UCSD-AML1 (cell line): ENCODE results near the gene ATRIP.

Experiments
- DNase-seq: peaks from one replicate; lab custom pipeline; 2025; ENCODE audit not compliant: unreplicated experiment; lab: John Stamatoyannopoulos, UW

The ATRIP gene

DNA sequence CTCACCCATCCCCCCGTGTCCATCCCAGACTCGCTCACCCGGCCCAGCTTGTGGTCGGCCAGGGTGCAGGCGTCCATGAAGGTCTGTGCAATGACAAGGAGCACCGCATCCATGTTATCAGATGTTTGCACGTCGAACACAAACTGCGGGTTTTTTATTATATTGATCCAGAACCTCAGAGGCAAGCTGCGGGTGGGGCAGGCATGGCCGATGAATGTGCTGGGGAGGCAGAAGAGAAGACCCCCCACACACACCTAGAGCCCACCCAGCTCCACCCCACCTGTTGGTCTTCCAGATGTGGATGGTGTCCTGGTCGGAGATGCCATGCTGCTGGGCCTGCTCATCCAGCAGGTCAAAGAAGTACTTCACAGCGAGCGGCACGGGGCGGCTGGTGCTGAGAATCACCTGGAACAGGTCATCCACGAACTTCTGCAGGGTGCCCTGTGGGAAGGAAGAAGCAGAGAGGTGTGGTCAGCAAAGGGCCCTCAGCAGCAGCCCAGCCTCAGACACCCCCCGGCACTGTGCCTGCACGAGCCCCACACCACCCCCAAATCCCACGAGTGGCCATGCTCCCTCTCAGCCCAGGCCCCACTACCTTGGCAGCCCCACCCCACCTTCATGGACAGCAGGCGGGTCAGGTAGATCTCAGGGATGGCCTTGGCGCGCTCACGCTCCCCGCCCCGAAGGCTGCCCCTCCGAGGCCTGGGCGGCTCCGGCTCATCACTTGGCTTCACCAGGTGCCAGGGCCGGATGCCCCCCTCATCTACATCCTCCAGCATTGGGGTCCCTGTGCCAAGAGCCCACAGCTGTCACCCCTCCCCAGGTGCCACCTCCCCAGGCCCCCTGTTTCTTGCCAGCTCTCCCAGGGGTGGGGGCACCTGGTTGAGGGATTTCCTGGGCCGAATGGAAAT, 37.0 kb upstream of the ATRIP start:
- no peak for DNase-seq

DNA sequence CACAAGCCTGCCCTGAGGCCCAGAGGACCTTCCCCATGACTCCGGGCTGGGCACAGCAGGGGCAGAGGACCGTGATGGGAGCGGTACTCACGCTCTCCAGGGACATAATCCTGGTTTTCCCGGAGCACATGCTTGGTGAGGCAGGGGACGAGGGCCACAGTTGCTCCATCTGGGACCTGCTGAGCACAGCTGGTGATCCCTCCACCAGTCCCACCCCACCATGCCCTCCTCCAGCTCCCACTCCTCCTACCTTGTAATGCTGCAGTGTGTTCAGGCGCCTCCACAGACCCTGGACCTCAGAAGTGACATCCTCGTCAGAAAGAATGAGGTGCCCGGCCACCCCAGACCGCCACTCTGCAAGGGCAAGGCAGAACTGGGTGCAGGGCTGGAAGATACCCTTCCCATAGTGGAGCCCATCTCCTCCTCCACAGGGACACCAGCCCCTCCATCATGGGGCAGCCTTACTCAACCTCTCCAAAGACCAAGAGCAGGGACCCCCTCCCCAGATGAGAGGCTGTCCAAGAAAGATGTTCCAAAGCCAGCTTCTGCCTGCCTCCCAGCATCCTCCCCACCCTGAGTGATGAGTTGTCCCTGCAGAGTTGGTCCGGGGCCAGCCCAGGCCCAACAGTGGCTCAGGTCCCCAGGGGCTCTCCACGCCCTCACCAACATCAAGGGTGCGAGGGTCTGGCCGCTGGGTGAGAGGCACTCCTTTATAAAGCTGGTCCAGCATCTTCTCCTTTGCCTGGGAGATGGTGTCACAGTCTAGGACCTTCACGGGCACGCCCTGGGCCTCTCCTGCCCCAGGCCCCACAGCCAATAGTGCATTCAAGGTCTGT, 36.1 kb upstream of the ATRIP start:
- DNase-seq: no peak

DNA sequence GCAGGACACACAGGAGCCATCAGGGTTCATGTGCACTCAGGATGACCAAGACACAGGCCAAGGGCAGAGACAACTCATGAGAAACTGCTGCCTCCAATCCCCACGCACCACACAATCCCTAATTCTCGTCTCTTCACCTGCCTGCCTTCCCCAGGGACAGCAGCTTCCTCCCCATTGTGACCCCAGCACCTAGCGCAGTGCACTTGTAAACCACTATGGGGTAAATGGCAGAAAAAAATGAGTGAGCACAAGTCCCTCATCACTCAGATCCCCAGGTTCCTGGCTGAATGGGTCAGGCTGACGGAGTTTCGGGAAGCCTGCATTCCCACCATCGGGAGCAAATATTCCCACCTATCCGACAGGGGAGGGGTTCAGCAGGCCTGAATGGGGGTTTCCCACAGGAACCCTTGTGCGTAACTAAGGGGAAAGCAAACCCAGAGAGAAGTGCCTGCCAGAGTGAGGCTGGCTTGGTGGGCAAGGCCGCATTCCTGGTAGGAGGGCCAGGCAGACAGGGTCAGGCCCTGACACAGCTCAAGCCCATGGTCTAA, 35.4 kb upstream of the ATRIP start:
- no peak for DNase-seq

DNA sequence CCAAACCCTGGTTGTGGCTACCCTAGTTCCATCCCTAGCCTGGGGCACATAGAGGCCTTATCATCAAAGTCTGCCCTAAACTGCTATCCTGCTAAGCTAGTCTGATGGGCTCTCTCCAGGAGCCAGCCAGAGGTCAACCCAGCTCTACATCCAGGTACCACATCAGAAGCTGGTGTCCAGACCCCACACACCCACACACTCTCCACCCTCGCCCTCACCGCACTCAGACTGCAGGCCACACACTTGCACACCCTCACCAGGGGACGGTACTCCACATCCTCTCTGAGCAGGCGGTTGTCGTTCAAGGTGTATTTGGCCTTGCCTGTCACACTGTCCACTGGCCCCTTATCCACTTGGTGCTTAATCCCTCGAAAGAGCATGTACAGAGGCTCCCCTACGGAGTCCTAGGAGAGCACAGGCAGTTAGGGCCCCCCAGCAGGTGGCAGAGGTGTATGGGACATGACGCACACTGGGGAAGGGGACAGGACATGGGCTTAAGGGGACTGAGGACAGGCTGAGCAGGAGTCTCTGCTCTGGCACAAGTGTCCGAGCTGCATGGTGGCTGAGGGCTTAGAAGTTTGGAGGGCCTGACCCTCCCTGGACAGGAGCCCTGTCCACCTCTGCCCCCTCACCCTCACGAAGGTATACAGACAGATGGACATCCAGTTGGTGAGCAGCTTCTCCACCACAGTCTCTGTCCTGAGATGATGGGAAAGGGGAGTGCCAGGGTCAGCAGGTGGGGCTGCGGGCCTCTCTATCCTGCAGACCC, 34.7 kb upstream of the ATRIP start:
- DNase-seq: no peak

DNA sequence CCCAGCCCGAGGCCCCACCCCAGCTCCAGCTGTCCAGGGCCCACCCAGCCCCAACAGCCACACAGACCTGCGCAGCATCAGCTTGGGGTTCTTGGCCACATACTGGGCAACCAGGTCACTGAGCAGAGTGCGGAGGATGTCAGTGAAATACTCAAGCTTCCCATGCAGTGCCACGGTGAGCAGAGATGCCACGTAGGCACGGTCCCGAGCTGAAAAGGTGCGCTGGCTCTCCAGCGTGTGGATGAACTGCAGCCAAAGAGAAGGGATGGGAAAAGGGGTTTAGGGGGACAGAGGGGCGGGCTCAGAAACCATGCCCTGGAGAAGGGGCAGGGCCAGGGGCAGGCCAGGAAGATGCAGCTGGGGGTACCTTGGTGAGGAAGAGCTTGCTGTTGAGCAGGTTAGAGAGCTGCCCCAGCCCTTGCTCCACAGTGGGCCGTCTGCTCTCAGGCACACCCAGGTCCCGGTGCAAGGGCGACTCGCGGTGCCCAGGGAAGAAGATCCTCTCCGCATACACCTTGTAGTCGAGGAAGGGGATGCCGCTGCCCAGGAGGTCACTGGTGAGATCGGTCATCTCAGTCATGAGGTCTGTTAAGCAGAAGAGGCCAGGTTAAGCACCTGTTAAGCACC, 34.0 kb upstream of the ATRIP start:
- no peak for DNase-seq

DNA sequence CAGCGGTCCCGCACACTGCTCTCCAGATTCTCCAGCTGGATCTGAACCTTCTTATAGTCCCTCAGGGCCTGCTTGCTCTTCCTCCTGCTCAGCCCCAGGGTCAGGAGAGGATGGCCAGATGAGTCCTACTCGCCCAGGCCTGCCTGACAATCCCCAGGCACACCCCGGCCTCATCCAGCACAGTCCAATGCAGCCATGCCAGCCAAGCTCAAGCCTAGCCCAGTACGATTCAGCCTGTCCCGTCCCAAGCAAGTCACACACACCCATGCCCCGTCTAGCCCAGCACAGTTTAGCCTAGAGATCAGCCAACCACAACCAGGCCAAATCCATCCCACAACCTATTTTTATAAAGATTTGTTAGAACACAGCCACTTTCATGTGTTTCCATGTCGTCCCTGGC, 33.5 kb upstream of the ATRIP start:
- DNase-seq: no peak

DNA sequence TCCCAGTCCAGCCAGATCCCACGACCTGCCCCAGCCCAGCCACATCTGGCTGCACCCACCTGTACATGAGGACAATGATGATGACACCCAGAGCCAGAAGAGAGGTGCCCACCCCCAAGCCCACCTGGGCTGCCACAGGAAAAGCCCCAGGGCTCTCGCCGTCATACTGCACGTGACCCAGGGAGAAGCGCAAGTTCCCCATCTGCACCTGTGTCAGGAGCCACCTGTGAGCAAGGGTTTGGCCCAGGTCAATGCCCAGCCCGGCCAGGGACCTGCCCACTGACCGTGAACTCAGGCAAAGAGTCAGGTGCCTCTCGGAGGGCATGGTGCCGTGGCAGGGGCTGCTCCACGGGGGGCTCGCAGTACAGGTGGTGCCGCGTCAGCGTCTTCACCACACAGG, 32.9 kb upstream of the ATRIP start:
- DNase-seq: no peak

DNA sequence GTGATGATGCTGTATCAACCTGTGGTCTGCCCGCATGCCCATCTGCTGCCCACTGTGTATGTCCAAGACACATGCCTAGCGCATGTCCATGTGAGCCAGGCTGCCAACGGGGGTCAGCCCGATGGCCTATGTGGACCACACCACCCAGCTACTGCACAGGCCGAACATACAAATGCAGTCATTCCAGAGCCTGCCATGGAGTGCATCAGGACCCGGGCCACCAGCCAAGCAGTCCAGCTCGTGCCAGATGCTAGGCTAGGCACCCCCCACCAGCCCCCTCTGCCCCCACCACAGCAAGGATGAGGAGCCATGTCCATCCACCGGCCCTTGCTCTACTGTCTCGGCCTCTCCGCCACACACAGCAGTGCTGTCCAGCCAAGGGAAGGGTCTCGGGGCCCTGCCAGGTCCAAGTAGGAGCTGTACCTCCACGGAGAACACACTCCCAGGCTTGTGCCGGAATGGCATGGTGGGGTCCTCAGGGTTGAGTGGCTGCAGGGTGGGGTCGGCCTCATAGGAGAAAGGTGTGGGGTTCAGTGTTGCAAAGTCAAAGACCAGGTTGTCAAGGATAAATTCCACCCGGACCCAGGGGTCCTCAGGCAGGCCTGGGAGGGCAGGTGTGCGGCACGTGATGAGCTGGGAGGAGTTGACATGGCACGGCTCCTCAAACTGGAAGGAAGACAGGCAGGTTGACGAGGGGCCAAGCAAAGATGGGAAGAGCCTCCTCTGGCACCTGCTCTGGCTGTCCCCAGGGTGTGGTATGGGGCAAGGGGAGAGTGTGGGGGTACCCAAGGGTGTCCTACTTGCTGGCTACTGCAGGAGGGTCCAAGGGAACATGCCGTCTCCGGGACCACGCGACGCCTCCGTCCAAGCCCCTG, 31.9 kb upstream of the ATRIP start:
- no peak for DNase-seq

DNA sequence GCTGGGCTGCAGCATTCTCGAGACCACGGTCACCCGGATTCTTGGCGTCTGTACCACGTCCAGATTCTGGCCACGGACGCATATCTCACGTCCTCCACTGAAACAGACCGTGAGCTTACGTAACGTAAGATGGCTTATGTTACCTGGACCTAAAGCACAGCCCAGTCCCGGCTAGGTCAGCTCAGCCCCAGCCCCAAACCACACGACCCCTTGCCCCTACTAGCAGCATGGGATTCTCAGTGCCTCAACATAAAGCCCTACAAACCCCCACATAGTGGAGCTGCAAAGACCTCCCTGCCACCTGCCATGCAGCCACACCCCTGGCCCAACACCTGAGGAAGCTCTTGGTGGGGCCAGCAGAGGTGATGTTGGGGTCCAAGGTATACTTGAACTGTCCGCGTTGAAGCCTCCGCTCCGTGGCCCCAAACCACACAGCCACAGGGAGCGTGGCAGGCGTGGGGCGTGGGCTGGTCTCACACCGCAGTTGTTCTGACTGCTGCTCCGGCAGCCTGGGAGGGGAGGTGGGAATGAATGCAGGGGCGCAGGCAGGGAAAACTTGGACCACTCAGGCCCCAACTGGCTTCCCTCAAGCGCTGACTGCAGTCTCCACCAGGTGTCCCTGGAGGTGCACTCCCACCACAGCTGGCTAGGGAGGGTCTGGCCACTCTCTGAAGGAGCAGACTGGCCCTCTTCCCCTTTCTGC, 31.1 kb upstream of the ATRIP start:
- no peak for DNase-seq

DNA sequence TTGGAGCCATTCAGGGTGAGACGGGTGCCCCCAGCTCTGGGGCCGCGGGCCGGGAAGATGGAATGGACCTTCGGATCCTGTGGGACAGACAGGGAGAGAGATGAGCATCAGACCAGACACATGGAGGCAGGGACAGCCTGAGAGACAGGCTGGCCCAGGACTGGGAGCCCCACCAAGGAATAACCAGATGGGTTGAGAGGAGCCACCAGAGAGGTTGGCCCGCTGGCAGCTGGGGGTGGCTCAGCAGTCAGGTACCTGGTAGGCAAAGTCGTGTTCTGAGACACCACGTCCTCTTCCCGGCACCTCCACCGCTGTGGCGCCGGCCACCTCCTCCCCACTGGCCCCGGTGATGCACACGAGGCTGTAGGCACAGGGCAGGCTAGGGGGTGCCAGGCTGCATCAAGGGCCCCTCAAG, 30.4 kb upstream of the ATRIP start:
- no peak for DNase-seq

DNA sequence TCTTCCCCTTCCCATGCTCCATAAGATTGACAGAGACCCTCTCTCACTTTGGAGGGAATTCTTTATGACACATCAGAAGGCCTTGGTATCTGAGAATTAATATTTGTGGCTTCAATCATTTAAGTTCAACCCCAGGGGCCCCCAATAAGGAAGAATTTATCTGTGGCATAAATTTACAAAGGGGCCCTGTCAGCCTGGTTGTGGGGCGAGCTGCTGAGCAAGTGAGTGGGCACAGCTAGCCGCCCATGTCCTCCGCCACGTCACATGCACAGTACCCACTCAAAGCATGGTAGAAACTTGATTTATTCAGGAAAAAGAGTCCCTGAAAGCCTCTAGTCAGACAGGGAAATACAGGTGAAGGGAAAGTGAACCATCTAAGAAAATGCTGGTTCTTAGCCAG, 30.0 kb upstream of the ATRIP start:
- DNase-seq: no peak

DNA sequence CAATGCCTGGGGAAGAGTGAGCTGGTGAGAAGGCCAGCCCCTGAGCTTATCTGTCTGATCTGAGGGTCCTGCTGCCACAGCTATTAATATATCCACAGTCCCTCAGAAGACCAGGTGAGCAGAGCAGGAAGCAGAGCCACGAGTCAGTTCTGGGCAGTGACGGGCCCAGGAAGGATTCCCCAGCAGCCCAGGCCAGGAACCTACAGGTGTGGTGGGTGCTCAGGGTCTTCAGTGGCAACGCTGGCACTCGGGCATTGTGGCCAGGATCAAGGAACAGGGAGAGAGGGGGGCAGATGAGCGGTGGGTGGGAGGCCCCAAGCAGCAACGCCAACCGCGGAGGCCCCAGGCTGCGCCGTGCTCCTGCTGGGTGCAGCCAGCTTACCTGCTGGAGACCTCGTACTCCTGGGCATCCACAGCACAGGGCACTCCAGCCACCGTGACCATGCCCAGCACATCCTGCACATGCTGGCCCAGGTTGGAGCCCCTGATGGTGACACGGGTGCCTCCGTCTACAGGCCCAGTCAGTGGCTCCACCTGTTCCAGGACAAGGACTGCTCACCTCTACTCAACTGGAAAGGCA, 28.9 kb upstream of the ATRIP start:
- DNase-seq: no peak

DNA sequence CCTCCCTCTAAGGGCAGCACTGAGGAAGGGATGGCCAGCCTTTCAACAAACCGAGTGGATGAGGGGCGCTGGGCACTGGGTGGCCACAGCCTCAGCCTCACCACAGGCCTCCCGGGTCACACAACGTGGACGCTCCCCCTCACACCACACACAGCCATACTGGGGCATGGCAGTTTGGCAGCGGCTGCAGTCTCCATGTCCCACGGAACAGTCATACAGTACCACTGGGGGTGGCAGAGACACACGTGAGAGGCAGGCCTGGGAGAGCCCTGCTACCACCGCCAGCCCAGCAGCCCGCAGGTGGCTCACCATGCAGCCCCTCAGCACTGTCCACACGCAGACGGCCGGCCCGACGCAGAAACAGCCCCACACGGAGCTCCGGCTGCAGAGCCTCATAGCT, 28.4 kb upstream of the ATRIP start:
- no peak for DNase-seq

DNA sequence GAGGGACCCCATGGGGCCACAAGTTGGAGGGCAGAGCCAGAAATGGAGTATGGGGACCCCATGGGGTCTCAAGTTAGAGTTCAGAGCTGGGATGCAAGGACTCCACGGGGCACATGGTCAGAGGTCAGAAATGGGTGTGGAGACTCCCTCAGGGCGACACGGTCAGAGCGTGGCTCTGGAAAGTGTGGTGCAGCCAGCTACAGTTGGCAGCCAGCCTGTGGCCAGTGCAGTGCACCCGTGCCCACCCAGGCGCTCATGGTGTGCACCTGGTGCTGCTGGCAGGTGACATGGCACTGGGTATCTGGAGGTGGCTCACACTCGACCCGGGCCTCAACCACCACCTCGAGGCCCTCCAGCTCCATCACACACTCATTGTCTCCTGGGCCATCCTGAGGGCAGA, 27.9 kb upstream of the ATRIP start:
- DNase-seq: no peak

DNA sequence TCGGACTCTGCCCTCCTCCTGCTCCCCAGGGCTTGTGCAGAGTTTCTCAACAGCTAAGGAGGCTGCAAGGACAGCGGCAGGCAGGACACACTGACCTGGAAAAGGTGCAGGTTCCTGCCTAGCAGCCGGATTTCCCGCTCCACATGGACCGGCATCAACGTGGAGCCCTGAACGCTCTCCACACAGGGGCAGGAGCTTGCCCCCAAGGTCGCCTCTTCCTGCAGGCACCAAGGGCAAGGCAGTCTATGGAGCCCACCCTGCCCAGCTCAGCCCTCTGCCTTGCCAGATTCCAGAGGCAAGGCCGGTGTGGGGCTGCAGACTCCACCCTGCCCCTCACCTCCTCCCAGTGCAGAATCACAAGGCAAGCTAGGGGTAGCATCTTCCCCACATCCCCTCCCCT, 27.4 kb upstream of the ATRIP start:
- no peak for DNase-seq

DNA sequence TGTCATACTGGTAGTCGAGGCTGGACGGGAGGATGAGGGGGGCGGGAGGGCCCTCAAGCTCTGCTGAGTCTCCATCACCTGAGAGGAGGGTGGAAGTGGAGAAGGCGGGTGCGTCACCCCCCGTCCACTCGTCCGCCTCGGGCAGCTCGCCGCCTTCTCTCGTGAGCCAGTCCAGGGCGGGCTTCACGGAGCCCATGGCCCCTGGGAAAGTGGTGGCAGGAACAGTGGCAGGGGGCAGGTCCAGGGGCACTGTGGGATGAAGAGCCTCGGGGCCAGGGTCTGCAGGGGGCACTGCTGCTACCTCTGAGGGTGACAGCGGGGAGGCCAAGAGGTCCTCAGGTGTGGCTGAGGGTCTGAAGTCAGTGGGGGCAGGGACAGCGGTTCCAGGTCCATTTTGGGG, 26.9 kb upstream of the ATRIP start:
- DNase-seq: no peak

DNA sequence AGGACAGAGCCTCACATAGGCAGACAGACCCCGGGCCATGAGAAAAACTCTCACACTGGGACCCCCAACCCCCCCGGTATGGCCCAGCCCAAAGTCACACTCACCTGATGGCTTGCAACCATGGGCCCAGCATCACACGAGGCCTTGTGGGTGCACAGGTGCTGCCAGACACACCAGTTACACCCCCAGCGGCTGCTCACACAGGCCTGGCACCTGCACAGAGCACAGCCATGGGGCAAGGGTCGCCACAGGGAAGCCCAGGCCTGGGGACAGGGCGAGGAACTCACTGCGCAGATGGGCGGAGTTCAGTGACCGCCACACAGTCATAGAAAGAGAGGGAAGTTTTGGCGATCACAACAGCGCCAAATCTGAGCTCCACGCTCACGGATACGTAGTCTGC, 26.0 kb upstream of the ATRIP start:
- no peak for DNase-seq

DNA sequence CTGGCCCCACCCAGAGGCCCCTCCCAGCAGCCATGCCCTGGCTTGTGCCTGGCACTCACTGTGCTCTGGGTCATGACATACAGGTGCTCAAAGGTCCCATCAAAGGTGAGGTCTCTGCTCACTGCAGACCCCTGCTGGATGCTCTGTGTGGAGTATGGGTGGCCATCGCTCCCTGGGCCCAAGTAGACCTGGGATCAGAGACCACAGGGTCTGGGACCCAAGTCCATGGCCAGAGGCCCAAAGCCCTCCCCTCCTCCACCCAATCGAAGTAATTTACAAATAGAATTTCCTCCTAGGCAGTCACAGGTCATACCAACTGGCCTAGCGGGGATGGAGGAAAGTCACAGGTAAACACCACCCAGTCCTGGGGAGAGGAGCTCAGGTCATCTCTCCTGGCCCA, 24.3 kb upstream of the ATRIP start:
- no peak for DNase-seq

DNA sequence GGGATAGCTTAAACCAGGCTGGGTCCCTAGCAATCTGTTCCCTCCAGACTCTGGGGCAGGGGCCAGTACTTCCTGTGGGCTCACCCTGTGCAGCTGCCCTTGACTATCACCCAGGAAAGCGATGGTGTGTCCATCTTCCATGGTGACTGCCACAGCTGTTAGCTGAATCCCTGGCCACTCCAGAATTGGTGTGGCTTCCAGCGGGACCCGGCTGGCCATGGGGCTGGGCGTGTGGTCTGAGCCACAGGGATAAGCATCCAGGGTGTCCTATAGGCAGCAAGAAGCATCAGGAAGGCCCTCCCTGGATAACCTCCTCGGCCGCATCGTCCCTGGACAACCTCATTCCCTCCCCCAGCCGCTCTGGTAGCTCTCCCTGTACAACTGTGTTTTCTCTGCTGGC, 23.9 kb upstream of the ATRIP start:
- no peak for DNase-seq
